Renal cortex interstitium (tissue), 11 donors: ENCODE data around the gene BRIP1. TPM values are rescaled to one million over a fixed set of nuclear protein-coding genes. Genes with fewer than 3 reads are reported as not detected.
"Not testable (repeated sequence)": the region's sequence is repeated elsewhere in the genome, so short reads cannot be mapped to it uniquely, and the experiment has no call there.

Source experiments
- DNase-seq, 11 donors: peaks; one replicate each; pipeline ENCODE4 v3.0.0-alpha.2; 2013; ENCODE audit warnings: low read depth in 9 of 11, low spot score in 4 of 11; ENCODE audit errors: extremely low read depth in 1 of 11
- polyA plus RNA-seq, 3 donors: library from polyadenylated mRNA; unstranded; fragments of 120-200 nt; gene quantifications; one replicate each; pipeline ENCODE4 v1.2.1, GENCODE V29; 2013; ENCODE audit not compliant: insufficient read length in 3 of 3

Gene BRIP1
- polyA plus RNA-seq, 3 donors, result 11.2 to 14.1 (median 12.4) TPM

DNA sequence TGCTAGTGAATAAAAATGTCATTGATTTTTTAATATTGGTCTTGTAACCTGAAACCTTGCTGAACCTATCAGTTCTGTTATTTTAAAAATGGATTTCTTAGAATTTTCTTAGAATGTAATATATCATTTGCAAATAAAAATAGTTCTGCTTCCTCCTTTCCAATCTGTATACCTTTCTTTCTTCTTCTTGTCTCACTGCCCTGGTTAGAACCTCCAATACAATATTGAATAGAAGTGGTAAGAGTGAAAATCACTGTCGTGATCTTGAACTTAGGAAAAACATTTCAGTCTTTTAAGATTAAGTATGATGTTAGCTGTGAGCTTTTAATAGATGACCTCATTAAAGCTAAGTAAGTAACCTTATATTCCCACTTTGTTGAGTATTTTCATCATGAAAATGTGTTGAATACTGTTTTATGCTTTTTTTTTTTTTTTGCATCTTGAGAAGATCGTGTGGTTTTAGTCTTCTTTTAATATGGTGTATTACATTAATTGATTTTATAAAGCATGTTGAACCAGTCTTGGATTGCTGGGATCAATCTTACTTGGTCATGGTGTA, 167.5 kb downstream of the BRIP1 start:
- no peak for DNase-seq

GRCh38 chr17:61694095-61694494, 169.2 kb downstream of the BRIP1 start:
- DNase-seq, result no peak

DNA sequence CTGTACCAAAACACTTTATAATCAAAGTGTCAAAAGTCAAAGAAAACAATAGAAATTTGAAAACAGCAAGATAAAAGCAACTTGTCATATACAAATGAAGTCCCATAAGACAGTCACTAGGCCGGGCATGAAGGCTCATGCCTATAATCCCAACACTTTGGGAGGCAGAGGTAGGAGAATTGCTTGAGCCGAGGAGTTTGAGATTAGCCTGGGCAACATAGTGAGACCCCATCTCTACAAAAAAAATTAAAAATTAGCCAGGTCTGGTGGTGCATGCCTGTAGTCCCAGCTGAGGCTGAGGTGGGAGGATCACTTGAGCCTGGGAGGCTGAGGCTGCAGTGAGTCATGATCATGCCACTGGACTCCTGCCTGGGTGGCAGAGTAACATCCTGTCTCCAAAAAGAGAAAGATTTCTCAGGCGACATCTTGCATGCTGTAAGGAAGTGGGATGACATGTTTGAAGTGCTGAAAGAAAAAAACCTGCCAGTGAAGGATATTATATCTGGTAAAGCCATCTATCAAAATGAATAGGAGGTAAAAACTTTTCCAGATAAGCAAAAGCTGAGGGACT, 173.6 kb downstream of the BRIP1 start:
- no peak for DNase-seq

- no peak for DNase-seq
Measured at GRCh38 chr17:61687769-61688168, 175.6 kb downstream of the BRIP1 start.

DNA sequence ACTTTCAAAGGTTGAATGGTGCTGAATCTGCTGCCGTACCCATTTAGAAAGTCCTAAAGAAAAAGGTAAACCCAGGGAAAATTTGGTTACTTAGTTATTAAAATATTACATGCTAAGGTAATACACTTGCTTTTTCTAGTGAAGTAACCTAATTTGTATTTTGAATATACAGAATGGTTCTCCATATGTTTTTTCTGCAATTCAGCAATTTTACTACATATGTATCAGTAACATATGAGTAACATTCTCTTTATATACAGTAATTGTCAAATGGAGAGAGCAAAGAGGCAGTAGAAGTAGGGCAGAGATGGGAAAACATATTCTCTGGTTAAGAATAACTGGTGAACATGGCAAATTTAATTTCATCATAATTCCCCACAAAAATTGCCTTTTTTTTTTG, 177.2 kb downstream of the BRIP1 start:
- DNase-seq, result no peak

DNA sequence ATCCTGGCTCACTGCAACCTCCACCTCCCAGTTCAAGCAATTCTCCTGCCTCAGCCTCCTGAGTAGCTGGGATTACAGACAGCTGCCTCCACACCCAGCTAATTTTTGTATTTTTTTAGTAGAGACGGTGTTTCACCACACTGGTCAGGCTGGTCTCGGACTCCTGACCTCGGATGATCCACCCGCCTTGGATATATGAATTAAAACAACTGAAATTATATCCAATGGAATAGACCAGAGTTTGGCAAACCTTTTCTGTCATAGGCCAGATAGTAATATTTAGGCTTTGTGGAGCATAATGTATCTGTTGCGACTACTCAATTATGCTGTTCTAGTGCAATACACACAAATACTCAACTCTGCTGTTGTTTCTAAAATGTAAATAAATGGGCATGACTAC, 178.5 kb downstream of the BRIP1 start:
- DNase-seq, result no peak

- no peak for DNase-seq
Measured at GRCh38 chr17:61684172-61684571, 179.2 kb downstream of the BRIP1 start.

GRCh38 chr17:61683466-61683865, 179.9 kb downstream of the BRIP1 start:
- DNase-seq, result no peak

DNA sequence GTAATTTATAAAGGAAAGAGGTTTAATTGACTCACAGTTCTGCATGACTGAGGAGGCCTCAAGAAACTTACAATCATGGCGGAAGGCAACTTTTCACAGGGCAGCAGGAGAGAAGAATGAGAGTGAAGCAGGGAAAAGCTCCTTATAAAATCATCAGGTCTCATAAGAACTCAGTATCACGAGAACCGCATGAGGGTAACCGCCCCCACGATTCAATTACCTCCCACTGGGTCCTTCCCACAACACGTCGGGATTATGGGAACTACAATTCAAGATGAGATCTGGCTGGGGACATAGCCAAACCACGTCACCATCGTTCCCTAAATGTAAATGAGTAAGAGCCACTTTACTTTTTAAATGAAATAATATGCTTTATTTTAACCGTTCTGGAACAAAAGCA, 182.4 kb downstream of the BRIP1 start:
- DNase-seq, result no peak

DNA sequence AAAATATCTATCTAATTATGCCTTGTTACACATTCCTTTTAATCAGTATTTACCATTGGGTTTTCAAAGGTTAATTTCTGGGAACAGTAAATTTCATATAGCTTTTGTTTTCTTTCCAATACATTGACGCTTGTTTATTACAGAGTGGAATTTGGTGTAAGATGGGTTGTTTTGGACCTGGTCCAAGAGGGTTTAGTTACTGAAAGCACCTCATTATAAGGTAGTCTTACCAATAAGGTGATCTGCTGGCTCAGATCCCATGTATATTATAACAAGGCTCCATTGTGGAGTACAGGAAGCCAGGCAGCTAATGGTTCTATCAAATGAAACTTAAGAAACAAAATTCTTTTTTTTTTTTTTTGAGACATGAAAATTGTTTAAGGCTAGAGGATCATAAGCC, 185.0 kb downstream of the BRIP1 start:
- DNase-seq, result no peak

- DNase-seq, result not testable (repeated sequence)
Measured at GRCh38 chr17:61677150-61677811, 186.0 kb downstream of the BRIP1 start.

GRCh38 chr17:61676522-61676921, 186.8 kb downstream of the BRIP1 start:
- not testable (repeated sequence) for DNase-seq

GRCh38 chr17:61674609-61675008, 188.7 kb downstream of the BRIP1 start:
- DNase-seq, result not testable (repeated sequence)

GRCh38 chr17:61673019-61673897, 190.1 kb downstream of the BRIP1 start:
- DNase-seq, result not testable (repeated sequence)

DNA sequence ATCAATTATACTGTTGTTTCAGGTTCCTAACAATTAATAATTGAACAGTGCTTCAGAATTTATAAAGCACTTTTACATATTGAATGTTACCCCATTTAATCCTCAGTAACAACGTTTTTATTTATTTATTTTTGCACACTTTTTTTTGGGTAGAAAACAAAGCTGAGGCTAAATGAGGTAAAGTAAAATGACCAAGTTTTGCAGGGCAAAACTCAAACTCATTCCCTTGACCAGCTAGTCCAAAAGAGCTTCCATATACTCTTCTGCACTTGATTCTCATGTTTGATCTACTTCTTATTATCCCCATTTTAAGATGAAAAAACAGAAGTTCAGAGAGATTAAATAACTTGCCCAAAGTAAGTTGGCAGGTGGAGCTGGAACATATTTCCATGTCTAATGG, 191.2 kb downstream of the BRIP1 start:
- no peak for DNase-seq

GRCh38 chr17:61670691-61671090, 192.6 kb downstream of the BRIP1 start:
- DNase-seq, result no peak

GRCh38 chr17:61669522-61669921, 193.8 kb downstream of the BRIP1 start:
- DNase-seq, result no peak

GRCh38 chr17:61668486-61668885, 194.8 kb downstream of the BRIP1 start:
- no peak for DNase-seq

DNA sequence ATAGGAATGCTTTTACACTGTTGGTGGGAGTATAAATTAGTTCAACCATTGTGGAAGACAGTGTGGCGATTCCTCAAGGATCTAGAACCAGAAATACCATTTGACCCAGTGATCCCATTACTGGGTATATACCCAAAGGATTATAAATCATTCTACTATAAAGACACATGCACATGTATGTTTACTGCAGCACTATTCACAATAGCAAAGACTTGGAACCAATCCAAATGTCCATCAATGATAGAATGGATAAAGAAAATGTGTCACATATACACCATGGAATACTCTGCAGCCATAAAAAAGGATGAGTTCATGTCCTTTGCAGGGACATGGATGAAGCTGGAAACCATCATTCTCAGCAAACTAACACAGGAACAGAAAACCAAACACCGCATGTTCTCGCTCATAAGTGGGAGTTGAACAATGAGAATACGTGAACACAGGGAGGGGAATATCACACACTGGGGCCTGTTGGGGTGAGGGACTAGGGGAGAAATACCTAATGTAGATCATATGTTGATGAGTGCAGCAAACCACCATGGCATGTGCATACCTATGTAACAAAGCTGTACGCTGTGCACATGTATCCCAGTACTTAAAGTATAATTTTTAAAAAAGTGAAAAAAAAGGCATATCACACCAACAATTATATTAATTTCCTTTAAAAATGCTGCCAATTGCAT, 196.8 kb downstream of the BRIP1 start:
- DNase-seq, result not testable (repeated sequence)
